Lower leg skin (tissue), 3 donors: Measurements from ENCODE around the gene VSIR.

Experiments used
- CTCF ChIP-seq, 3 donors: fragments of 450-650 bp; IDR thresholded peaks; one replicate each; pipeline ENCODE4 v1.5.1; 2016; ENCODE audit warnings: antibody characterized with exemption in 3 of 3, mild to moderate bottlenecking in 3 of 3, moderate library complexity in 2 of 3
- POLR2A ChIP-seq, 2 donors: fragments of 450-650 bp; IDR thresholded peaks; one replicate each; pipeline ENCODE4 v1.6.1; 2016 to 2017; ENCODE audit warnings: antibody characterized with exemption in 2 of 2, mild to moderate bottlenecking in 1 of 2, moderate library complexity in 1 of 2

- TF ChIP-seq CTCF (IDR thresholded peaks at IDR 0.05) (no peak), POLR2A (IDR thresholded peaks at IDR 0.05) (no peak)
Observed at GRCh38 chr10:71801361-71801760, 28.0 kb upstream of the VSIR start.
